H1 (cell line): ENCODE results near the gene ANXA7. TPM values are rescaled to one million over a fixed set of nuclear protein-coding genes. Genes with fewer than 3 reads are reported as not detected.

ENCODE experiments used
- CEBPB ChIP-seq: IDR thresholded peaks from 2 replicates; pipeline ENCODE4 v1.6.1; 2012; ENCODE audit warnings: low read depth, low read length
- KDM1A ChIP-seq: fragments of 200-600, 300-600 bp; sonication (generic); IDR thresholded peaks from 2 replicates; pipeline ENCODE4 v1.7.1; 2016; ENCODE audit warnings: mild to moderate bottlenecking, low read length, borderline replicate concordance
- POU5F1 ChIP-seq: IDR thresholded peaks from 2 replicates; pipeline ENCODE4 v1.6.1; 2011; ENCODE audit warnings: low read depth, mild to moderate bottlenecking, low read length, moderate library complexity
- RBBP5 ChIP-seq: IDR thresholded peaks from 2 replicates; pipeline ENCODE4 v1.7.1; 2012; ENCODE audit warnings: low read depth, mild to moderate bottlenecking, inconsistent platforms, low read length, moderate library complexity, borderline replicate concordance
- RXRA ChIP-seq: IDR thresholded peaks from 2 replicates; pipeline ENCODE4 v1.6.1; 2011; ENCODE audit warnings: low read depth, mild to moderate bottlenecking, low read length, moderate library complexity; ENCODE audit not compliant: insufficient read depth
- polyA plus RNA-seq, 7 experiments: library from polyadenylated mRNA; depleted of rRNA in 3 of 7; stranded (reverse) in 5 of 7; unstranded in 2 of 7; fragments of >200 nt in 5 of 7; fragments of 200-250 nt in 2 of 7; gene quantifications; 1 replicate in 5 of 7; 2 replicates in 1 of 7; 4 replicates in 1 of 7; pipeline versions ENCODE4 v1.2.1 to v1.2.3, GENCODE V29; 2011 to 2013; ENCODE audit warnings: missing spikeins in 2 of 7, mixed read lengths in 2 of 7
- total RNA-seq: library from RNA; stranded (reverse); fragmentation: NEBNext Ultra II Directional; extraction: Animal tissue kit (Norgen Biotek cat#: 25700); gene quantifications from 2 replicates; pipeline ENCODE4 v1.2.1, GENCODE V29; 2021
- TF ChIP-seq, protein P1 (sequence below): fragments of 300-600 bp; sonication (generic); IDR thresholded peaks from 2 replicates; pipeline ENCODE4 v1.7.1; 2012; ENCODE audit warnings: low read length, moderate library complexity, mild to moderate bottlenecking, inconsistent platforms; ENCODE audit not compliant: insufficient replicate concordance
- TF ChIP-seq, protein P2 (sequence below): IDR thresholded peaks from 2 replicates; pipeline ENCODE4 v1.6.1; 2012; ENCODE audit warnings: low read length, inconsistent platforms

Gene ANXA7
- total and polyA plus RNA-seq, 2 of the 8 experiments (the other 6 are each of a cell fraction or from before 2014, with no cell fraction given) = 37.1 to 63.6 TPM

DNA sequence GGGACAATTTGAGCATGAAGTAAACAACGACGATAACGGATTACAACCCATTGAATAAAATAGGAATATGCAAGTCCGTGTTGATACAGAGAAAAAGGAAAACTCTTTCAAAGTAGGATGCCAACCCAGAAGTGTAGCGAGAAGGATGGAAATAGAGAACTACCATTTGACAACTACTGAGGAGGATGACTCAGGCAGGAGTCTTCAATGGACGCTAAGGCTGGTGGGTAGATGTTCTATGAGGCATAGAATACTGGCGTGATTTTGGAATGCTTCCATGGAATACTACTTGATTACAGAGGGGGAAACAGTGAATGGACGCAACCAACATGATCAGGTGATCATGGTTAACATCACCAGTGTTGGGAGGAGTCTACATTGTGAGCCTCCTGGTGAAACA is 54.4 kb downstream of the ANXA7 start (continued):
- TF ChIP-seq, protein P1, sequence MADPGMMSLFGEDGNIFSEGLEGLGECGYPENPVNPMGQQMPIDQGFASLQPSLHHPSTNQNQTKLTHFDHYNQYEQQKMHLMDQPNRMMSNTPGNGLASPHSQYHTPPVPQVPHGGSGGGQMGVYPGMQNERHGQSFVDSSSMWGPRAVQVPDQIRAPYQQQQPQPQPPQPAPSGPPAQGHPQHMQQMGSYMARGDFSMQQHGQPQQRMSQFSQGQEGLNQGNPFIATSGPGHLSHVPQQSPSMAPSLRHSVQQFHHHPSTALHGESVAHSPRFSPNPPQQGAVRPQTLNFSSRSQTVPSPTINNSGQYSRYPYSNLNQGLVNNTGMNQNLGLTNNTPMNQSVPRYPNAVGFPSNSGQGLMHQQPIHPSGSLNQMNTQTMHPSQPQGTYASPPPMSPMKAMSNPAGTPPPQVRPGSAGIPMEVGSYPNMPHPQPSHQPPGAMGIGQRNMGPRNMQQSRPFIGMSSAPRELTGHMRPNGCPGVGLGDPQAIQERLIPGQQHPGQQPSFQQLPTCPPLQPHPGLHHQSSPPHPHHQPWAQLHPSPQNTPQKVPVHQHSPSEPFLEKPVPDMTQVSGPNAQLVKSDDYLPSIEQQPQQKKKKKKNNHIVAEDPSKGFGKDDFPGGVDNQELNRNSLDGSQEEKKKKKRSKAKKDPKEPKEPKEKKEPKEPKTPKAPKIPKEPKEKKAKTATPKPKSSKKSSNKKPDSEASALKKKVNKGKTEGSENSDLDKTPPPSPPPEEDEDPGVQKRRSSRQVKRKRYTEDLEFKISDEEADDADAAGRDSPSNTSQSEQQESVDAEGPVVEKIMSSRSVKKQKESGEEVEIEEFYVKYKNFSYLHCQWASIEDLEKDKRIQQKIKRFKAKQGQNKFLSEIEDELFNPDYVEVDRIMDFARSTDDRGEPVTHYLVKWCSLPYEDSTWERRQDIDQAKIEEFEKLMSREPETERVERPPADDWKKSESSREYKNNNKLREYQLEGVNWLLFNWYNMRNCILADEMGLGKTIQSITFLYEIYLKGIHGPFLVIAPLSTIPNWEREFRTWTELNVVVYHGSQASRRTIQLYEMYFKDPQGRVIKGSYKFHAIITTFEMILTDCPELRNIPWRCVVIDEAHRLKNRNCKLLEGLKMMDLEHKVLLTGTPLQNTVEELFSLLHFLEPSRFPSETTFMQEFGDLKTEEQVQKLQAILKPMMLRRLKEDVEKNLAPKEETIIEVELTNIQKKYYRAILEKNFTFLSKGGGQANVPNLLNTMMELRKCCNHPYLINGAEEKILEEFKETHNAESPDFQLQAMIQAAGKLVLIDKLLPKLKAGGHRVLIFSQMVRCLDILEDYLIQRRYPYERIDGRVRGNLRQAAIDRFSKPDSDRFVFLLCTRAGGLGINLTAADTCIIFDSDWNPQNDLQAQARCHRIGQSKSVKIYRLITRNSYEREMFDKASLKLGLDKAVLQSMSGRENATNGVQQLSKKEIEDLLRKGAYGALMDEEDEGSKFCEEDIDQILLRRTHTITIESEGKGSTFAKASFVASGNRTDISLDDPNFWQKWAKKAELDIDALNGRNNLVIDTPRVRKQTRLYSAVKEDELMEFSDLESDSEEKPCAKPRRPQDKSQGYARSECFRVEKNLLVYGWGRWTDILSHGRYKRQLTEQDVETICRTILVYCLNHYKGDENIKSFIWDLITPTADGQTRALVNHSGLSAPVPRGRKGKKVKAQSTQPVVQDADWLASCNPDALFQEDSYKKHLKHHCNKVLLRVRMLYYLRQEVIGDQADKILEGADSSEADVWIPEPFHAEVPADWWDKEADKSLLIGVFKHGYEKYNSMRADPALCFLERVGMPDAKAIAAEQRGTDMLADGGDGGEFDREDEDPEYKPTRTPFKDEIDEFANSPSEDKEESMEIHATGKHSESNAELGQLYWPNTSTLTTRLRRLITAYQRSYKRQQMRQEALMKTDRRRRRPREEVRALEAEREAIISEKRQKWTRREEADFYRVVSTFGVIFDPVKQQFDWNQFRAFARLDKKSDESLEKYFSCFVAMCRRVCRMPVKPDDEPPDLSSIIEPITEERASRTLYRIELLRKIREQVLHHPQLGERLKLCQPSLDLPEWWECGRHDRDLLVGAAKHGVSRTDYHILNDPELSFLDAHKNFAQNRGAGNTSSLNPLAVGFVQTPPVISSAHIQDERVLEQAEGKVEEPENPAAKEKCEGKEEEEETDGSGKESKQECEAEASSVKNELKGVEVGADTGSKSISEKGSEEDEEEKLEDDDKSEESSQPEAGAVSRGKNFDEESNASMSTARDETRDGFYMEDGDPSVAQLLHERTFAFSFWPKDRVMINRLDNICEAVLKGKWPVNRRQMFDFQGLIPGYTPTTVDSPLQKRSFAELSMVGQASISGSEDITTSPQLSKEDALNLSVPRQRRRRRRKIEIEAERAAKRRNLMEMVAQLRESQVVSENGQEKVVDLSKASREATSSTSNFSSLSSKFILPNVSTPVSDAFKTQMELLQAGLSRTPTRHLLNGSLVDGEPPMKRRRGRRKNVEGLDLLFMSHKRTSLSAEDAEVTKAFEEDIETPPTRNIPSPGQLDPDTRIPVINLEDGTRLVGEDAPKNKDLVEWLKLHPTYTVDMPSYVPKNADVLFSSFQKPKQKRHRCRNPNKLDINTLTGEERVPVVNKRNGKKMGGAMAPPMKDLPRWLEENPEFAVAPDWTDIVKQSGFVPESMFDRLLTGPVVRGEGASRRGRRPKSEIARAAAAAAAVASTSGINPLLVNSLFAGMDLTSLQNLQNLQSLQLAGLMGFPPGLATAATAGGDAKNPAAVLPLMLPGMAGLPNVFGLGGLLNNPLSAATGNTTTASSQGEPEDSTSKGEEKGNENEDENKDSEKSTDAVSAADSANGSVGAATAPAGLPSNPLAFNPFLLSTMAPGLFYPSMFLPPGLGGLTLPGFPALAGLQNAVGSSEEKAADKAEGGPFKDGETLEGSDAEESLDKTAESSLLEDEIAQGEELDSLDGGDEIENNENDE = no peak
- TF ChIP-seq KDM1A (no peak), POU5F1 (no peak), RBBP5 (no peak), RXRA (no peak), CEBPB (no peak)
- TF ChIP-seq, protein P2, sequence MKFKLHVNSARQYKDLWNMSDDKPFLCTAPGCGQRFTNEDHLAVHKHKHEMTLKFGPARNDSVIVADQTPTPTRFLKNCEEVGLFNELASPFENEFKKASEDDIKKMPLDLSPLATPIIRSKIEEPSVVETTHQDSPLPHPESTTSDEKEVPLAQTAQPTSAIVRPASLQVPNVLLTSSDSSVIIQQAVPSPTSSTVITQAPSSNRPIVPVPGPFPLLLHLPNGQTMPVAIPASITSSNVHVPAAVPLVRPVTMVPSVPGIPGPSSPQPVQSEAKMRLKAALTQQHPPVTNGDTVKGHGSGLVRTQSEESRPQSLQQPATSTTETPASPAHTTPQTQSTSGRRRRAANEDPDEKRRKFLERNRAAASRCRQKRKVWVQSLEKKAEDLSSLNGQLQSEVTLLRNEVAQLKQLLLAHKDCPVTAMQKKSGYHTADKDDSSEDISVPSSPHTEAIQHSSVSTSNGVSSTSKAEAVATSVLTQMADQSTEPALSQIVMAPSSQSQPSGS = no peak
